Measurements from ENCODE around the gene ZMAT3.

DNA sequence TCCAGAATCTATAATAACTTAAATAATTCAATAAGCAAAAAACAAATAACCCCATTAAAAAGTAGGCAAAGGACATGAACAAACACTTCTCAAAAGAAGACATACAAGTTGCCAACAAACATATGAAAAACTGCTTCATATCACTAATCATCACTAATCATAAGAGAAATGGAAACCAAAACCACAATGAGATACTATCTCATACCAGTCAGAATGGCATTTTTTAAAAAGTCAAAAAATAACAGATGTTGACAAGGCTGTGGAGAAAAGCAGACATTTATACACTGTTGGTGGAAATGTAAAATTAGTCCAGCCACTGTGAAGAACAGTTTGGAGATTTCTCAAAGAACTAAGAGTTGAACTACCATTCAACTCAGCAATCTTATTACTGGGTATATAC, 19.5 kb upstream of the ZMAT3 start:
- TF ChIP-seq, protein P1, sequence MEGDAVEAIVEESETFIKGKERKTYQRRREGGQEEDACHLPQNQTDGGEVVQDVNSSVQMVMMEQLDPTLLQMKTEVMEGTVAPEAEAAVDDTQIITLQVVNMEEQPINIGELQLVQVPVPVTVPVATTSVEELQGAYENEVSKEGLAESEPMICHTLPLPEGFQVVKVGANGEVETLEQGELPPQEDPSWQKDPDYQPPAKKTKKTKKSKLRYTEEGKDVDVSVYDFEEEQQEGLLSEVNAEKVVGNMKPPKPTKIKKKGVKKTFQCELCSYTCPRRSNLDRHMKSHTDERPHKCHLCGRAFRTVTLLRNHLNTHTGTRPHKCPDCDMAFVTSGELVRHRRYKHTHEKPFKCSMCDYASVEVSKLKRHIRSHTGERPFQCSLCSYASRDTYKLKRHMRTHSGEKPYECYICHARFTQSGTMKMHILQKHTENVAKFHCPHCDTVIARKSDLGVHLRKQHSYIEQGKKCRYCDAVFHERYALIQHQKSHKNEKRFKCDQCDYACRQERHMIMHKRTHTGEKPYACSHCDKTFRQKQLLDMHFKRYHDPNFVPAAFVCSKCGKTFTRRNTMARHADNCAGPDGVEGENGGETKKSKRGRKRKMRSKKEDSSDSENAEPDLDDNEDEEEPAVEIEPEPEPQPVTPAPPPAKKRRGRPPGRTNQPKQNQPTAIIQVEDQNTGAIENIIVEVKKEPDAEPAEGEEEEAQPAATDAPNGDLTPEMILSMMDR (conservative IDR thresholded peaks at IDR 0.05) = no peak
- no peak for TF ChIP-seq ZFX (IDR thresholded peaks at IDR 0.05)
